Fibroblast of skin of back (primary cell): ENCODE measurements around the gene FIGNL1. TPM values are rescaled to one million over a fixed set of nuclear protein-coding genes. Genes with fewer than 3 reads are reported as not detected.

Experiments used
- DNase-seq: peaks from one replicate; pipeline ENCODE4 v3.0.0-alpha.2; 2013
- polyA plus RNA-seq, 2 experiments: library from polyadenylated mRNA; unstranded; fragments of 120-200 nt; gene quantifications; one replicate each; pipeline ENCODE4 v1.2.1, GENCODE V29; 2013; ENCODE audit not compliant: insufficient read length in 2 of 2

The FIGNL1 gene
- polyA plus RNA-seq (2013, experiment 1 of 2; ENCODE audit: insufficient read length), result 14.0 TPM
- 5.3 TPM for polyA plus RNA-seq (2013, experiment 2 of 2; ENCODE audit: insufficient read length)

- peak; percentile 72 for DNase-seq
Measured at GRCh38 chr7:50449881-50450589, at the start of gene FIGNL1. TSS of gene FIGNL1 (minus strand) at chr7:50450350. CDS start at chr7:50447287, 3,063 bp downstream.

- DNase-seq, result no peak
Measured at GRCh38 chr7:50499092-50499491, 48.9 kb upstream of the FIGNL1 start.

GRCh38 chr7:50497968-50498367 is 47.8 kb upstream of the FIGNL1 start:
- no peak for DNase-seq

GRCh38 chr7:50497068-50497642 is 47.0 kb upstream of the FIGNL1 start:
- DNase-seq, result peak; percentile 21

GRCh38 chr7:50496569-50496968 is 46.4 kb upstream of the FIGNL1 start:
- no peak for DNase-seq

- DNase-seq, result no peak
Measured at GRCh38 chr7:50495746-50496145, 45.6 kb upstream of the FIGNL1 start.

GRCh38 chr7:50492770-50493519 is 42.8 kb upstream of the FIGNL1 start:
- no peak for DNase-seq

- no peak for DNase-seq
Measured at GRCh38 chr7:50491943-50492342, 41.8 kb upstream of the FIGNL1 start.

GRCh38 chr7:50491209-50491608 is 41.1 kb upstream of the FIGNL1 start:
- DNase-seq, result no peak

- DNase-seq, result no peak
Measured at GRCh38 chr7:50488379-50488778, 38.2 kb upstream of the FIGNL1 start.

- no peak for DNase-seq
Measured at GRCh38 chr7:50486512-50486911, 36.4 kb upstream of the FIGNL1 start.

GRCh38 chr7:50481867-50482266 is 31.7 kb upstream of the FIGNL1 start:
- no peak for DNase-seq

GRCh38 chr7:50480797-50481196 is 30.6 kb upstream of the FIGNL1 start:
- no peak for DNase-seq

- no peak for DNase-seq
Measured at GRCh38 chr7:50479743-50480517, 29.8 kb upstream of the FIGNL1 start.

- DNase-seq, result no peak
Measured at GRCh38 chr7:50477640-50478039, 27.5 kb upstream of the FIGNL1 start.

GRCh38 chr7:50476953-50477625 is 26.9 kb upstream of the FIGNL1 start:
- DNase-seq, result no peak

GRCh38 chr7:50475340-50475739 is 25.2 kb upstream of the FIGNL1 start:
- no peak for DNase-seq

- no peak for DNase-seq
Measured at GRCh38 chr7:50474382-50475160, 24.4 kb upstream of the FIGNL1 start.

- no peak for DNase-seq
Measured at GRCh38 chr7:50473531-50473930, 23.4 kb upstream of the FIGNL1 start.

- DNase-seq, result no peak
Measured at GRCh38 chr7:50472427-50472826, 22.3 kb upstream of the FIGNL1 start.

- DNase-seq, result no peak
Measured at GRCh38 chr7:50471970-50472369, 21.8 kb upstream of the FIGNL1 start.
